Measurements from ENCODE around the gene TANC1.

Gene TANC1

GRCh38 chr2:159074605-159075004 is 106.2 kb downstream of the TANC1 start:
- peaks cover 23% of the 10 kb centered on the region for H3K36me3 Mint-ChIP-seq (ENCODE audit: low read depth)
- peaks cover 31% of the 10 kb centered on the region for H3K4me1 Mint-ChIP-seq
- H3K27ac Mint-ChIP-seq = peak overlapping the region in 1 of 3 experiments; percentile 54
- H3K27me3 Mint-ChIP-seq (ENCODE audit: low read depth) = no peaks in the 10 kb centered on the region
- TF ChIP-seq CTCF (IDR thresholded peaks at IDR 0.05; ENCODE audit: unreplicated experiment in 3 of 3) = no peak
- no peaks in the 10 kb centered on the region for H3K9me3 Mint-ChIP-seq
- H3K4me3 Mint-ChIP-seq = no peak overlapping the region

GRCh38 chr2:159075727-159076126 is 107.3 kb downstream of the TANC1 start:
- Mint-ChIP-seq H3K4me1 (peaks cover 31% of the 10 kb centered on the region), H3K27ac (peak overlapping the region; percentile 1 to 53 (median 44)), H3K36me3 (ENCODE audit: low read depth) (peaks cover 17% of the 10 kb centered on the region), H3K9me3 (no peaks in the 10 kb centered on the region), H3K27me3 (ENCODE audit: low read depth) (no peaks in the 10 kb centered on the region), H3K4me3 (no peak overlapping the region)
- TF ChIP-seq CTCF (IDR thresholded peaks at IDR 0.05; ENCODE audit: unreplicated experiment in 3 of 3) = no peak

- Mint-ChIP-seq H3K27ac (peak overlapping the region; percentile 1 to 53 (median 44)), H3K27me3 (ENCODE audit: low read depth) (no peaks in the 10 kb centered on the region), H3K36me3 (ENCODE audit: low read depth) (peaks cover 13% of the 10 kb centered on the region), H3K4me3 (no peak overlapping the region), H3K4me1 (peaks cover 31% of the 10 kb centered on the region), H3K9me3 (no peaks in the 10 kb centered on the region)
- TF ChIP-seq CTCF (IDR thresholded peaks at IDR 0.05; ENCODE audit: unreplicated experiment in 3 of 3) = no peak
Measured at GRCh38 chr2:159076241-159076640, 107.8 kb downstream of the TANC1 start.

GRCh38 chr2:159077869-159078268 is 109.4 kb downstream of the TANC1 start:
- H3K9me3 Mint-ChIP-seq = no peaks in the 10 kb centered on the region
- no peak for TF ChIP-seq CTCF (IDR thresholded peaks at IDR 0.05; ENCODE audit: unreplicated experiment in 3 of 3)

GRCh38 chr2:159078443-159078842 is 110.0 kb downstream of the TANC1 start:
- Mint-ChIP-seq H3K27ac (peak overlapping the region in 1 of 3 experiments; percentile 15), H3K4me1 (peaks cover 25% of the 10 kb centered on the region), H3K4me3 (no peak overlapping the region), H3K9me3 (no peaks in the 10 kb centered on the region), H3K27me3 (ENCODE audit: low read depth) (no peaks in the 10 kb centered on the region), H3K36me3 (ENCODE audit: low read depth) (peaks cover 16% of the 10 kb centered on the region)
- no peak for TF ChIP-seq CTCF (IDR thresholded peaks at IDR 0.05; ENCODE audit: unreplicated experiment in 3 of 3)

More at GRCh38 chr2:159077869-159078268, 109.4 kb downstream of the TANC1 start:
- H3K27ac Mint-ChIP-seq = no peak overlapping the region
- no peaks in the 10 kb centered on the region for H3K27me3 Mint-ChIP-seq (ENCODE audit: low read depth)
- peaks cover 27% of the 10 kb centered on the region for H3K4me1 Mint-ChIP-seq
- no peak overlapping the region for H3K4me3 Mint-ChIP-seq
- peaks cover 16% of the 10 kb centered on the region for H3K36me3 Mint-ChIP-seq (ENCODE audit: low read depth)

GRCh38 chr2:159080641-159081040 is 112.2 kb downstream of the TANC1 start:
- no peaks in the 10 kb centered on the region for H3K9me3 Mint-ChIP-seq
- H3K4me1 Mint-ChIP-seq = peaks cover 47% of the 10 kb centered on the region
- TF ChIP-seq CTCF (IDR thresholded peaks at IDR 0.05; ENCODE audit: unreplicated experiment in 3 of 3) = no peak
- H3K4me3 Mint-ChIP-seq = no peak overlapping the region
- H3K27me3 Mint-ChIP-seq (ENCODE audit: low read depth) = no peaks in the 10 kb centered on the region
- H3K36me3 Mint-ChIP-seq (ENCODE audit: low read depth) = peaks cover 8% of the 10 kb centered on the region
- peak overlapping the region in 1 of 3 experiments; percentile 27 for H3K27ac Mint-ChIP-seq
